ENCODE data around the gene MPP7.

GRCh38 chr10:28331841-28332240 is 29.0 kb upstream of the MPP7 start:
- no peak for TF ChIP-seq EZH2phosphoT487 (conservative IDR thresholded peaks at IDR 0.05; ENCODE audit: low read length)
- no peak for TF ChIP-seq CTCF (IDR thresholded peaks at IDR 0.05; ENCODE audit: insufficient read depth, low read length, poor library complexity, severe bottlenecking)

All from SU-DHL-6 (cell line).